Measurements from ENCODE around the gene DEXI.

- TF ChIP-seq CTCF (conservative IDR thresholded peaks at IDR 0.05; ENCODE audit: low read depth, low read length) (no peak), MAFK (IDR thresholded peaks at IDR 0.05; ENCODE audit: low read depth, low read length) (no peak), POLR2A (IDR thresholded peaks at IDR 0.05; ENCODE audit: low read depth, low read length) (no peak), BHLHE40 (IDR thresholded peaks at IDR 0.05; ENCODE audit: low read depth, low read length) (no peak), CEBPB (IDR thresholded peaks at IDR 0.05; ENCODE audit: low read depth, low read length) (no peak), SMC3 (IDR thresholded peaks at IDR 0.05; ENCODE audit: low read depth, low read length) (no peak), MAZ (IDR thresholded peaks at IDR 0.05; ENCODE audit: borderline replicate concordance, low read depth, low read length) (no peak), RCOR1 (IDR thresholded peaks at IDR 0.05; ENCODE audit: insufficient replicate concordance, low read length) (no peak), RAD21 (IDR thresholded peaks at IDR 0.05; ENCODE audit: low read length) (no peak), FOS (IDR thresholded peaks at IDR 0.05; ENCODE audit: low read depth, low read length) (no peak)
- TF ChIP-seq, protein P1, sequence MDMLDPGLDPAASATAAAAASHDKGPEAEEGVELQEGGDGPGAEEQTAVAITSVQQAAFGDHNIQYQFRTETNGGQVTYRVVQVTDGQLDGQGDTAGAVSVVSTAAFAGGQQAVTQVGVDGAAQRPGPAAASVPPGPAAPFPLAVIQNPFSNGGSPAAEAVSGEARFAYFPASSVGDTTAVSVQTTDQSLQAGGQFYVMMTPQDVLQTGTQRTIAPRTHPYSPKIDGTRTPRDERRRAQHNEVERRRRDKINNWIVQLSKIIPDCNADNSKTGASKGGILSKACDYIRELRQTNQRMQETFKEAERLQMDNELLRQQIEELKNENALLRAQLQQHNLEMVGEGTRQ (IDR thresholded peaks at IDR 0.05; ENCODE audit: low read depth, low read length): no peak
Measured at GRCh38 chr16:10936272-10936984, 5.8 kb downstream of the DEXI start.
